GM21825 (cell line): Measurements from ENCODE around the gene ZNF441.
"Not testable (repeated sequence)": the region's sequence is repeated elsewhere in the genome, so short reads cannot be mapped to it uniquely, and the experiment has no call there.

Experiments
- ATAC-seq: cut with Tn5 transposase; IDR thresholded peaks from one replicate; pipeline ENCODE4 v1.9.1; 2021; ENCODE audit warnings: mild to moderate bottlenecking, moderate library complexity; ENCODE audit not compliant: unreplicated experiment

Gene ZNF441

DNA sequence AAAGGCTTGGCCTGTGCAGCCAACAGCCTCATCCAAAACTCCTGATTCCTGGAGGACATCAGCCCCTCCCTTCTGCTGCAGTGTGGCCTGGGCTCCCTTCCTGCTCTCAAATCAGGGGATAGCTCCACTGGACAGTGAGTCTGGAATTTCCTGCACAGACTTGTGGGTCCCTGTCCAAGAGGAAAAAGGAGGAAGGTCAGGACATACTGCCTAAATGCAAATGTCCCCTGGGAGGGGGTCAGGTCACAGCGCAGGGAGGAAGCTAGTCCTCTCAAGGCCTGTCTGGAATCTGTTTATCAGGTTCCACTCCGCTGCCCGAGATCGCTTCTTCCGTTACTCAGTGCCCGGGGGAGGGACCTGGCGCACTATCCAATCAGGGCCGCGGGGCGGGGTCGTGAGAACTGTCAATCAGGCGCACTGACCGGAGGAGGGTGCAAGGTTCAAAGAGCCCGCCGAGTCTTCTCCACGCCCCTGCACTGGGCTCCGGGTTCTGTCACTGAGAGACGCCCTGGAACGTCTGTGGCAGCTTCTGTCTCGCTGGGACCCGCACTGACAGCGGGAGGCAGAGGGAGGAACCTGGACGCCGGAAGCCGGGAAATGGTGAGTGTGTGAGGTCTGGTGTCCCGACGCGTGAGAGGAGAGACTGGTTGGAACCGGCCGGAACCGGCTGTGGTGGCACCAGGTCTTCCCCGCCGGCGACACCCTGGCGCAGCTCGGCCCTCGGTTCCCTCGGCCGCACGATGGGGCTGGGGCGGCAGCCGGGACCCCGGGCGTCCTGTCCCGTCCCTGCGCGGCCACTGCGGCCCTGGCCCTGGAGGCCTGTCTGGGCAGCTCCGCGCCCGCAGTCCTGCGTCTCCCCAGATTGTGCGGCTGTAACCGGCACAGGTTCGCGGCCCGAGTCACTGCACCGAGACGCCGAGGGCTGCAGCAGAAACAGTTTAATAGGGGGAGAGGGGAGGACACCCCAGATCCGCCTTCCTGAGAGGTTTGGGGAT is at the start of gene ZNF441:
TSS of gene ZNF441 (plus strand) at position 404 of the 995 bp plus-strand sequence. CDS start at position 598, 194 bp downstream.
- ATAC-seq: peak; percentile 85

DNA sequence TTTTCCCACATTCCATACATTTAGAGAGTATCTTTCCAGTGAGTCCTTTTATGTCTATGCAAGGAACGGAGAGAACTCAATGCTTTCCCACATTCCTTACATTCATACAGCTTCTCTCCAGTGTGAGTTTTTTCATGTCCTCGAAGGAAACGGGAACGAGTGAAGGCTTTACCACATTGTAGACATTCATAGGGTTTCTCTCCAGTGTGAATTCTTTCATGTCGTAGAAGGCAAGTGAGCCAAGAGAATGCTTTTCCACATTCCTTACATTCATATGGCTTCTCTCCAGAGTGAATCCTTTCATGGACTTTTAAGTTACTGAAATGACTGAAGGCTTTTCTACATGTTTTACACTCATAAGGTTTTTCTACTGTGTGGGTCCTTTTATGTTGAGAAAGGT is 45.1 kb upstream of the ZNF441 start:
- ATAC-seq: no peak

DNA sequence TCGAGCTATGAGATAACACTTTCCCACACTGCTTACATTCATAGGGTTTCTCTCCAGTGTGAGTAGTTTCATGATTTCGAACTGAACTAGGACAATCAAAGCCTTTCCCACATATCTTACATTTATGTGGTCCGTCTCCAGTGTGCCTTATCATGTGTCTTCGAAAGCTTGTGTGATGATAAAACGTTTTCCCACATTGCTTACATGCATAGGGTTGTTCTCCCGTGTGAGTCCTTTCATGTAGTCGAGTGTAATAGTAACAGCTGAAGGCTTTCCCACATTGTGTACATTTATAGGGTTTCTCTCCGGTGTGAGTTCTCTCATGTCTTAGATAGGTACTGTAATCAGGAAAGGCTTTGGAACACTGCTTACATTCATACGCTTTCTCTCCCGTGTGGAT is 44.4 kb upstream of the ZNF441 start:
- no peak for ATAC-seq

DNA sequence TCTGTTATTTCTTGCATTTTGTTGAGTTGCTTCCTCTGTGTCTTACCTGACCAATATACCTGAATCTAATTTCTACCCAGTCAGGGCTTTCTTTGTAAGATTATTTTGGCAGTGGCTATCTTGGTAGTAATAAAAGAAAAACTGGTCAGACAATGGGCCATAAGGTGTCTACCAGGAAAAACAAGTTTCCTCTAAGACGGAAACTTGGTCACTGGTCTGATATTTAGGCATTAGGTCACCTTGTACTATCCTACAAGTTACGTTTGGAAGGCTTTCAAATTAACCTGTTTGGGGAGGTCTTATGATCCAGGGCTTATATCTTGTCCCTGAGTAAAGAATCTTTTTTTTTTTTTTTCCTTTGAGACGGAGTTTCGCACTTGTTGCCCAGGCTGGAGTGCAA is 37.2 kb upstream of the ZNF441 start:
- no peak for ATAC-seq

DNA sequence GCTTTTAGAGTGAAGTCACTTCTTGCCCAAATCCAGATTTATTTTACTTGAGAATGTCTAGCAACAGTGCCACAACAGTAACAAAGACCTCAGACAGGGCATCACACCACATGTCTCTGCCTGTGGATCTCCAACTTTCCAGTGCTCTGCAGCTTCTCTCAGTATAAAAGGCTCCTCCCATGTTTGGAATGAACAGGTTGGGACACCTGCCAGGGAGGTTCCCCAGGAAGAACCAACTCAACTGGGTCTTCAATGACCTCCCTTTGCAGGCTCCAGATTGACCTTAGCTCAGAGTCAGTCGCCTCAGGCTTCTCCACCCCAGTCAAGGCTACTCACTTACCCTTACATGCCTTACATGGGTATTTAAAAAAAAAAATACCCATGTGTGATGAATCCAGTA is 31.4 kb upstream of the ZNF441 start:
- no peak for ATAC-seq

DNA sequence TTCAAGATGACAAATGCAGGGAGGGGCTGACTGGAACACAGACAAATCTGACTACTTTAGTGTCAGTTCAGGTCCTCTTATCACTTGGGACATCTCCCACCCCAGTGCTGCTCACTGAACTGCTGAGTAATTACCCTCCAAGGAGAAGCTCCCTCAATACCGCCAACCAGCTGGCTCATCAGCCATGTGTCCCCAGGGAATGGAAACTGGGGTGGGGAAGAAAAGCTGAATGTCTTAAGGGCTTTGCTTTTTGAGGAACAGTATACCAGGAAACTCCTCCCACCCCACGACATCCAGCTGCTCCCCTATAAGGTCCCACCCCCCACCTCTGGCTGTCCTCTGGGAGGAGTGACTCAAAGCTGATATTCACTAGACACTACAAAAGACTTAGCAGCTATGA is 30.1 kb upstream of the ZNF441 start:
- ATAC-seq: no peak

DNA sequence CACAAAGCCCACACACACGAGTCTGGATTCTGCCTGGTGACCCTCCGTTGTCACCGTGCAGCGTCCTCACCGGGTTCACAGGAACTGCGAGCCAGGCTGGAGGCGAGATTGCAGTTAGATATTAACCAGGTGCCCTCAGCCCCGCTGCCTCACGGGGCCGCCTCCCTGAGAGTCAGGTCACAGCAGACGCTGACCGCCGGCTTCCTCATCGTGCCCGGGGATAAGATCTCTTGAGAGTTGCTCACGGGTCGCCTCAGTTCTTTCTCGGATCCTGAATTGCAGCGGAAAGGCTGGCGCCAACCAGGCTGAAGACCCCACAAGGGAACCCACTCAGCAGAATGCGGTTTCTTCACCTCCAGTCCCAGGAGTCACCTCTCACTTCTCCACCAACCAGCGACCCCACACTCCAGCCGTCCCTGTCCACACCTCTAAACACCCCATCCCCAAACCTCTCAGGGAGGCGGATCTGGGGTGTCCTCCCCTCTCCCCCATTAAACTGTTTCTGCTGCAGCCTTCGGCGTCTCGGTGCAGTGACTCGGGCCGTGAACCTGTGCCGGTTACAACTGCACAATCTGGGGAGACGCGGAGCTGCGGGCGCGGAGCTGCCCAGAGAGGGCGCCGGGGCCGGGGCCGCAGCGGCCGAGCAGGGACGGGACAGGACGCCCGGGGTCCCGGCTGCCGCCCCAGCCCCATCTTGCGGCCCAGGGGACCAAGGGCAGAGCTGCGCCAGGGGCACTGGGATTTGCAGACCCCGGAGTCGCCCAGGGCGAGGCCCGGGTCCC is 28.6 kb upstream of the ZNF441 start:
- ATAC-seq: peak; percentile 32

DNA sequence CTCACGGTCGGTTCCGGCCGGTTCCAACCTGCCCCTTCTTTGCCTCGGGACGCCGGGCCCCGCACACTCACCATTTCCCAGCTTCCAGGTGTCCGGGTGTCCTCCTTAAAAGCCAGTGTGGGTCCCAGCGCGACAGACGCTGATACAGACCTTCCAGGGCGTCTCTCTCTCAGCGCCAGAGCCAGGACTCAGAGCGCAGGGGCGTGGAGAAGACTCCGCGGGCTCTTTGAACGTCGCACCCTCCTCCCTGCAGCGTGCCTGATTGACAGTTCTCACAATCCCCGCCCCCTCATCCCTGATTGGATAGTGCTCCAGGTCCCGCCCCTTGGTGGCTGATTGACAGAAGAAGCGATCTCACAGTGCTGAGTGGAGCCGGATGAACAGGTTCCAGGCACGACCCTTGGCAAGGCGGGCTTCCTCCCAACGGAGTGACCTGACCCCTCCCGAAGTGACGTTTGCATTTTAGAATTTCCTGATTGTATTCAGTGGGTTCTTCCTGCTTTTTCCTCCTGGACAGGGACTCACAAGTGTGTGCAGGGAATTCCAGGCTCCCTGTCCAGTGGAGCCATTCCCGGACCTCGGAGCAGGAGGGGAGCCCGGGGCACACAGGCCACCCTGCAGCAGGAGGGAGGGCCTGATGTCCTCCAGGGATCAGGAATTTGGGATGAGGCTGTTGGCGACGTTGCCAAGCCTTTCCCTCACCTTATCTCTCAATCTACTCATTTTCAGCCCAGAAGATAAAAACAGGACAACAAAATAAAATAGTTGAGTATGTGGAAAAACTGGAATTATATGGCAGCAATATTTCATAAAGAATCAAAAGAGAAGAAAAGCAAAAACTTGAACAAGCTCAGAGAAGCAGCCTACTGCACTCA is 27.8 kb upstream of the ZNF441 start, which contains the start of gene ZNF823:
TSS of gene ZNF823 (minus strand) at position 201 of the 875 bp plus-strand sequence. CDS start at position 74, 127 bp downstream.
- ATAC-seq: peak; percentile 88

DNA sequence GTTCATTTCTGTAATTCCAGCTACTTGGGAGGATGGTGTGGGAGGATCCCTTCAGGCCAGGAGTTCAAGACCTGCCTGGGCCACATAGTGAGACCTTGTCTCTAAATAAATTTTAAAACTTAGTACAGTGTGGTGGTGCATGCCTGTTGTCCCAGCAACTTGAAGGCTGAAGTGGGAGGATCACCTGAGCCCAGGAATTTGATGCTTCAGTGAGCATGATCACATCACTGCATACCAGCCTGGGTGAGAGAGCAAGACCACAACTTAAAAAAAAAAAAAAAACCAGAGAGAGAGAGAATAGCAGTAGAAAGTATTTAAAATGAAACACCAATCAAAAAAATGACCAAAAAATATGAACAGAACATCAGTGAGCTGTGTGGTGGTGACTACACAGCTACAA is 20.9 kb upstream of the ZNF441 start:
- no peak for ATAC-seq

DNA sequence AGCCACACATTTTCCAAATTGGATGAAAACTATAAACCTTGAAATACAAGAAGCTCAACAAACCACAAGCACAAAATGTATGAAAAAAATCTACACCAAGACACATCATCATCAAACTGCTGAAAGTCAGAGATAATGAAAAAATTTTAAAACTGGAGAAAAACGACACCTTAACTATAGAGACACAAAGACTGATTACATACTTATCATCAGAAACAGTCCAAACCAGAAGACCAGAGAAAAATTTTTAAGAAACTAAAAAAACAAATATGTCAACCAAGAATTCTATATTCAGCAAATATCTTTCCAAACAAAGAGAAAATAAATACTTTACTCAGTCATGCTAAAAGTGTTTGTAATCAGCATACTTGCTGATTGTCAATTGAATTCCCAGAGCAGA is 19.5 kb upstream of the ZNF441 start:
- no peak for ATAC-seq

DNA sequence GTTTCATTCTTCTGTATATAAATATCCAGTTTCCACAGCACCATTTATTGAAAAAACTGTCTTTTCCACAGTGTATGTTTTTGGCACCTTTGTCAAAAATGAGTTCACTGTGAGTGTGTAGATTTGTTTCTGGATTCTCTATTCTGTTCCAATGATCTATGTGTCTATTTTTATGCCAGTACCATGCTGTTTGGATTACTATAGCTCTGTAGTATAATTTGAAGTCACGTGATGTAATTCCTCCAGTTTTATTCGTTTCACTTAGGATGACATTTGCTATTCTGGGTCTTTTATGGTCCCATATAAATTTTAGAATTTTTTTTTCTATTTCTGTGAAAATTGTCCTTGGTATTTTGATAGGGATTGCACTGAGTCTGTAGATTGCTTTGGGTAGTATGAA is 17.0 kb upstream of the ZNF441 start:
- no peak for ATAC-seq

DNA sequence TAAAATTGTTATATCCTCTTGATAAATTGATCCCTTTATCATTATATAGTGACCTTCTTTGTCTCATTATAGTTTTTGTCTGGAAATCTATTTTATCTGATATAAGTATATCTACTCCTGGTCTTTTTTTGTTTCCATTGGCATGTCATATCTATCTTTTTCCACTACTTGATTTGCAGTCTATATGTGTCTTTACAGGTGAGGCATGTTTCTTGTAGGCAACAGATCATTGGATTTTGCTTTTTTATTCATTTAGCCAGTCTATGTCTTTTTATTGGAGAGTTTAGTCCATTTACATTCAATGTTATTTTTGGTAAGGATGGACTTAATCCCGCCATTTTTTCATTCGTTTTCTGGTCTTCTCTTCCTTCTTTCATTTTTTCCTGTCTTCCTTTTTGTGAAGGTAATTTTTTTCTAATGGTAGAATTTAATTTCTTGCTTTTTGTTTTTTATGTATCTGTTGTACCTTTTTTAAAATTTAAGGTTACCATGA is 14.5 kb upstream of the ZNF441 start:
- no peak for ATAC-seq

DNA sequence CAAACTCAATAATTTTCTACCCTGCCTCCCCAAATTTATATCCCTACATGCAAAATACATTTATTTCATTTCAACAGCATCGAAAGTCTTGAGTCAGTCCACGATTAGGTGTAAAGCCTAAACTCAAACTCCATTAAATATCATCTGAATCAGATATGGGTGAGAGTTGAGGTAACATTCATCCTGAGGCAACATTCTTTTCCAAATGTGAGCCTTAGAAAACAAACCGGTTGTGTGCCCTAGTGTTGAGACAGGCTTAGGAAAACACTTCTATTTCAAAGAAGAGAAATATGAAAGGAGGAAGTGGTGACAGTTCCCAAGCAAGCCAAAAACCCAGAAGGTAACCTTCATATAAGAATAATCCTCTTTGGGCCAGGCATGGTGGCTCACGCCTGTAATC is 12.1 kb upstream of the ZNF441 start:
- ATAC-seq: no peak

DNA sequence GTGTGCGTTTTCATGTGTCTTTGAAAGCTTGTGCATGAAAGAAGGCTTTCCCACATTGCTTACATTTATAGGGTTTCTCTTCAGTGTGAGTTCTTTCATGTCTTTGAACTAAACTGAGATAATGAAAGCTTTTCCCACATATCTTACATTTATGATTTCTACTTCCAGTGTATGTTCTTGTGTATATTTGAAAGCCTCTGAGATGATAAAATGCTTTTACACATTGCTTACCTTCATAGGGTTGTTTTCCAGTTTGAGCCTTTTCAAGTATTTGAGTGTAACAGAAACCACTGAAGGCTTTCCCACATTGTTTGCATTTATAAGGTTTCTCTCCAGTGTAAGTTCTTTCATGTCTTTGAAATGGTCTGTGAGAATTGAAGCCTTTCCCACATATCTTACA is 9.8 kb upstream of the ZNF441 start:
- ATAC-seq: no peak

DNA sequence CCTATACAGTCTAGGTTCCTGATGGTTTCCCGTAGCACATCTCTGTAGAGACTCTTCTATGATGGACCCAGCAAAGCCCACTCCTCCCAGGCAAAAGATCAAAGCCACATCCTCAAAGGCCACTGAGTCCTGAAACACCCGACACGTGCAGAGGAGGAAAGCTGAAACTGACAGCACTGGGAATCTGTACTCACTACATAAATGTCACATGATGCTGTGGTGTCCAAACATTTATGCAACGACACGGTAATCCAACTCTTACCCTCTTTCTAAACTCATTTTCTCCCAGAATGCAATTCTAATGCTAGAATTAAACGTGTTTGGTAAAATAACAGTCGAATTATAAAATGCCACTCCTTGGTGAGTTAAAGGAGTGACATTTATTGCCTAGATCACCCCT is 7.0 kb upstream of the ZNF441 start:
- ATAC-seq: no peak

DNA sequence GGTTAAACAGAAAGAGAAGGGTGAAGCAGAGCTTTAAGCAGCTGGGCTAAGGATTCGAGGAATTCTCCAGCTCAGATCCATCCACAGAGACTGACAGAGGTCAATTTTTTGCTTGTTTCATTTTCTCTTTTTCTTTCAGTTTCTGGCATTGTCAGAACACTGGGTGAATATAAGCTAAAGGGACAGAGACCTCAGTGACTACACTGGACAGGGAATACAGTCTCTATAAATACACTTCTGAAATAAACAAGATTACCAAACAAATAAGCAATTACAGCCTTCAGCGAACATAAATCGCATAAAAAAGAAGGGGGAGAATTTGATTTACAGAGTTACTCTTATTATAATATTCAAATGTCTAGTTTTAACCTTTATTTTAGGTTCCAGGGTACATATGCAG is 3.7 kb upstream of the ZNF441 start:
- no peak for ATAC-seq

DNA sequence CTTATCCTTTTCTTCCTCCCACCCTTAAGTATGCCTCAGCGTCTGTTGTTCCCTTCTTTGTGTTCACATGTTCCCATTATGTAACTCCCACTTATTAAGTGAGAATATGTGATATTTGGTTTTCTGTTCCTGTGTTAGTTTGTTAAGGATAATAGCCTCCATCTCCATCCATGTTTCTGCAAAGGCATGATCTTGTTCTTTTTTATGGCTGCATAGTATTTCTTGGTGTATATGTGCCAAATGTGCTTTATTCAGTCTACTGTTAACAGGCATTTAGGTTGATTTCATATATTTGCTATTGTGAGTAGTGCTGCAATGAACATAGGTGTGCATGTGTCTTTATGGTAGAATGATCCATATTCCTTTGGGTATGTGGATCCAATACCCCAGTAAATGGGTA is 3.2 kb upstream of the ZNF441 start:
- no peak for ATAC-seq

DNA sequence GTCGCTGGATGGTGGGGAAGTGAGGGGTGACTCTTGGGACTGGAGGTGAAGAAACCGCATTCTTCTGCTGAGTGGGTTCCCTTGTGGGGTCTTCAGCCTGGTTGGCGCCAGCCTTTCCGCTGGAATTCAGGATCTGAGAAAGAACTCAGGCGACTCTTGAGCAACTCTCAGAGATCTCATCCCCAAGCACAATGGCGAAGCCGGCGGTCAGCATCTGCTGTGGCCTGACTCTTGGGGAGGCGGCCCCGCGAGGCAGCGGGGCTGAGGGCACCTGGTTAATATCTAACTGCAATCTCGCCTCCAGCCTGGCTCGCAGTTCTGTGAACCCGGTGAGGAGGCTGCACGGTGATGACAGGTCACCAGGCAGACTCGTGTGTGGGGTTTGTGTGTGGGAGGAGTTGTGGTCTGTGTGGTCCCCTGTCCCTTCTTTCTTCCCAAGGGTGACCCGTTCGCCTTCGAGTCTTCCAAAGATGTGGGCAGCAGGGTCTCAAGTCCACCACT is 883 bp downstream of the ZNF441 start:
- ATAC-seq: peak; percentile 41

DNA sequence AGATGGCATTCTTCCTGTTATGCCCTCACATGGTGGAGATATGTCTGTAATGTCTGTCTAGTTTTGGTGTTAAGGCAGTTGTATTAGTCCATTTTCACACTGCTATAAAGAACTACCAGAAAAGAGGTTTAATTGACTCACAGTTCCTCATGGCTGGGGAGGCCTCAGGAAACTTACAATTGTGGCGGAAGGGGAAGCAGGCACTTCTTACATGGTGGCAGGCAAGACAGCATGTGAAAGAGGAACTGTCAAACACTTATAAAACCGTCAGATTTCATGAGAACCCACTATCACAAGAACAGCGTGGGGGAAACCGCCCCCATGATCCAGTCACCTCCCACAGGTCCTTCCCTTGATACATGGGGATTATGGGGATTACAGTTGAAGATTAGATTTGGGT is 3.2 kb downstream of the ZNF441 start:
- ATAC-seq: no peak

DNA sequence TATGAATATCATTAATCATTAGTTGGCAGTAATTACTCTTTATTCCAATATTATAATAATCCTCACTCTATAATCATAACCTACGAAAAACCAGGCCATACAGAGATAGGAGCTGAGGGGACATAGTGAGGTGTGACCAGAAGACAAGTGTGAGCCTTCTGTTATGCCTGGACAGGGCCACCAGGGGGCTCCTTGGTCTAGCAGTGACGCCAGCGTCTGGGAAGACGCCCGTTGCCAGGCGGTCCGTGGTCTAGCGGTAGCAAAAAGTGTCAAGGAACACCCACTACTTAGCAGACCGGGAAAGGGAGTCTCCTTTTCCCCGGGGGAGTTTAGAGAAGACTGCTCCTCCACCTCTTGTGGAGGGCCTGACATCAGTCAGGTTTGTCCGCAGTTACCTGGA is 4.7 kb downstream of the ZNF441 start:
- not testable (repeated sequence) for ATAC-seq
